Measurements from ENCODE around the gene PER3.

Gene PER3

DNA sequence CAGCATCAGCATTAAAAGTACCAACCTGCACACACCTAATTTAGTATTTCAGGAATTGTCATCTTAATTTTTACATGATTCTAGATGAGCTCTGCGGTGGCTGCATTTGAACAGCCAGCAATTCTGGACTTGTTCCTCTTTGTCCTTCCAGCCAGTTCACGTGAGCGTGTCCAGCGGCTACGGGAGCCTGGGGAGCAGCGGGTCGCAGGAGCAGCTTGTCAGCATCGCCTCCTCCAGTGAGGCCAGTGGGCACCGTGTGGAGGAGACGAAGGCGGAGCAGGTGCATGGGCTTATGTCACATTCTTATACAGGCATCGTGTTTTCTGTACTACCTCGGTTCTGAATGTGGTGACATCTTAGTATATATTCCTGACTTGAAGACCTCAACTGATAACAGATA, 25.7 kb downstream of the PER3 start:
- TF ChIP-seq EZH2phosphoT487 (IDR thresholded peaks at IDR 0.05; ENCODE audit: borderline replicate concordance) = no peak
- TF ChIP-seq, protein P1, sequence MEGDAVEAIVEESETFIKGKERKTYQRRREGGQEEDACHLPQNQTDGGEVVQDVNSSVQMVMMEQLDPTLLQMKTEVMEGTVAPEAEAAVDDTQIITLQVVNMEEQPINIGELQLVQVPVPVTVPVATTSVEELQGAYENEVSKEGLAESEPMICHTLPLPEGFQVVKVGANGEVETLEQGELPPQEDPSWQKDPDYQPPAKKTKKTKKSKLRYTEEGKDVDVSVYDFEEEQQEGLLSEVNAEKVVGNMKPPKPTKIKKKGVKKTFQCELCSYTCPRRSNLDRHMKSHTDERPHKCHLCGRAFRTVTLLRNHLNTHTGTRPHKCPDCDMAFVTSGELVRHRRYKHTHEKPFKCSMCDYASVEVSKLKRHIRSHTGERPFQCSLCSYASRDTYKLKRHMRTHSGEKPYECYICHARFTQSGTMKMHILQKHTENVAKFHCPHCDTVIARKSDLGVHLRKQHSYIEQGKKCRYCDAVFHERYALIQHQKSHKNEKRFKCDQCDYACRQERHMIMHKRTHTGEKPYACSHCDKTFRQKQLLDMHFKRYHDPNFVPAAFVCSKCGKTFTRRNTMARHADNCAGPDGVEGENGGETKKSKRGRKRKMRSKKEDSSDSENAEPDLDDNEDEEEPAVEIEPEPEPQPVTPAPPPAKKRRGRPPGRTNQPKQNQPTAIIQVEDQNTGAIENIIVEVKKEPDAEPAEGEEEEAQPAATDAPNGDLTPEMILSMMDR (conservative IDR thresholded peaks at IDR 0.05; ENCODE audit: low read length) = no peak
- Histone ChIP-seq H3K36me3 (ENCODE audit: insufficient read depth, low read length) (no peaks in the 10 kb centered on the region), H3K79me2 (ENCODE audit: insufficient read depth, low read length) (no peaks in the 10 kb centered on the region), H4K20me1 (ENCODE audit: insufficient read depth, low read length, poor library complexity, severe bottlenecking) (no peaks in the 10 kb centered on the region), H3F3A (ENCODE audit: low read depth) (no peaks in the 10 kb centered on the region), H3K9ac (ENCODE audit: low read depth, low read length, poor library complexity, severe bottlenecking) (no peak overlapping the region), H3K9me2 (replicated peaks; ENCODE audit: low read depth, low read length) (no peaks in the 10 kb centered on the region), H3K27me3 (ENCODE audit: insufficient read depth, low read length, poor library complexity, severe bottlenecking) (no peaks in the 10 kb centered on the region), H3K4me3 (ENCODE audit: low read length, poor library complexity, severe bottlenecking) (no peak overlapping the region), H3K9me3 (ENCODE audit: insufficient read depth, low read depth, low read length) (peaks cover 8% of the 10 kb centered on the region; the same call in 1 of the 2 replicates), H3K4me1 (ENCODE audit: insufficient read depth, low read length, poor library complexity, severe bottlenecking) (no peaks in the 10 kb centered on the region), H2AFZ (ENCODE audit: low read length) (no peak overlapping the region), H3K4me2 (ENCODE audit: low read depth, low read length, poor library complexity, severe bottlenecking) (no peak overlapping the region)

DNA sequence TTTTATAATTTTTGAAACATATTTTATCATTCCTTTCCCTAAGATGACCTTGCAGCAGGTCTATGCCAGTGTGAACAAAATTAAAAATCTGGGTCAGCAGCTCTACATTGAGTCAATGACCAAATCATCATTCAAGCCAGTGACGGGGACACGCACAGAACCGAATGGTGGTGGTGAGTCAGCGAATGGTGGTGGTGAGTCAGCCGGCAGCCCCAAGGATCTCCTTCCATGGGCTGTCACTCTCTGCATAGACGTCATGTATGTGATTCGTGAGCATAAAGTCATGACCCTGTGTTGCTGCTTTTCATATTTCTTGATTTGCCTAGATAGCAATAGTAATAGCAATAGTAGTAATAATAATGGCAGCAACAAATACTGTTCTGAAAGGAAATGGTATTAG, 26.3 kb downstream of the PER3 start:
- no peaks in the 10 kb centered on the region for H3K4me1 ChIP-seq (ENCODE audit: insufficient read depth, low read length, poor library complexity, severe bottlenecking)
- no peaks in the 10 kb centered on the region for H4K20me1 ChIP-seq (ENCODE audit: insufficient read depth, low read length, poor library complexity, severe bottlenecking)
- no peaks in the 10 kb centered on the region for H3K27me3 ChIP-seq (ENCODE audit: insufficient read depth, low read length, poor library complexity, severe bottlenecking)
- H3K9ac ChIP-seq (ENCODE audit: low read depth, low read length, poor library complexity, severe bottlenecking) = no peak overlapping the region
- no peaks in the 10 kb centered on the region for H3K79me2 ChIP-seq (ENCODE audit: insufficient read depth, low read length)
- no peak for TF ChIP-seq EZH2phosphoT487 (IDR thresholded peaks at IDR 0.05; ENCODE audit: borderline replicate concordance)
- TF ChIP-seq, protein P1 (conservative IDR thresholded peaks at IDR 0.05; ENCODE audit: low read length) = no peak
- H3K9me3 ChIP-seq (ENCODE audit: insufficient read depth, low read depth, low read length) = peaks cover 8% of the 10 kb centered on the region; the same call in 1 of the 2 replicates
- H3K36me3 ChIP-seq (ENCODE audit: insufficient read depth, low read length) = no peaks in the 10 kb centered on the region
- H2AFZ ChIP-seq (ENCODE audit: low read length) = no peak overlapping the region
- no peak overlapping the region for H3K4me2 ChIP-seq (ENCODE audit: low read depth, low read length, poor library complexity, severe bottlenecking)
- no peaks in the 10 kb centered on the region for H3F3A ChIP-seq (ENCODE audit: low read depth)
- no peak overlapping the region for H3K4me3 ChIP-seq (ENCODE audit: low read length, poor library complexity, severe bottlenecking)
- no peaks in the 10 kb centered on the region for H3K9me2 ChIP-seq (replicated peaks; ENCODE audit: low read depth, low read length)

DNA sequence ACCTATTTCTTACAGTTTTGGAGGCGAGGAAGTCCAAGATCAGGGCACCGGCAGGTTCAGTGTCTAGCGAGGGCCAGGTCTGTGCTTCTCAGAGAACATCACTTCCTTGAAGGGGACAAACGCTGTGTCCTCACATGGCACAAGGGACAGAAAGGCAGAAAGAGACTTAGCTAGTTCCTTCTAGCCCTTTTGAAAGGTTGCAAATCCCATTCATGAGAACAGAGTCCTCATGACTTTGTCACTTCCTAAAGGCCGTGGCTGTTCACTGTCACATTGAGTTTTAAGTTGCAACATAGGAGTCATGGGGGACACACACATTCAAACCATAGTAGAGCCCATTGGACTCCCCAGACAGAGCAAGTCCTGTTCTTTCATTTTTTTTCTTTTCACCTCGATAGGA, 27.4 kb downstream of the PER3 start:
- no peak overlapping the region for H2AFZ ChIP-seq (ENCODE audit: low read length)
- no peak overlapping the region for H3K9ac ChIP-seq (ENCODE audit: low read depth, low read length, poor library complexity, severe bottlenecking)
- H3K4me2 ChIP-seq (ENCODE audit: low read depth, low read length, poor library complexity, severe bottlenecking) = no peak overlapping the region
- no peaks in the 10 kb centered on the region for H3F3A ChIP-seq (ENCODE audit: low read depth)
- H3K9me2 ChIP-seq (replicated peaks; ENCODE audit: low read depth, low read length) = no peaks in the 10 kb centered on the region
- no peaks in the 10 kb centered on the region for H4K20me1 ChIP-seq (ENCODE audit: insufficient read depth, low read length, poor library complexity, severe bottlenecking)
- H3K4me1 ChIP-seq (ENCODE audit: insufficient read depth, low read length, poor library complexity, severe bottlenecking) = no peaks in the 10 kb centered on the region
- no peaks in the 10 kb centered on the region for H3K36me3 ChIP-seq (ENCODE audit: insufficient read depth, low read length)
- no peak overlapping the region for H3K4me3 ChIP-seq (ENCODE audit: low read length, poor library complexity, severe bottlenecking)
- H3K9me3 ChIP-seq (ENCODE audit: insufficient read depth, low read depth, low read length) = peaks cover 8% of the 10 kb centered on the region; the same call in 1 of the 2 replicates
- TF ChIP-seq EZH2phosphoT487 (IDR thresholded peaks at IDR 0.05; ENCODE audit: borderline replicate concordance) = no peak
- TF ChIP-seq, protein P1 (conservative IDR thresholded peaks at IDR 0.05; ENCODE audit: low read length) = no peak
- H3K79me2 ChIP-seq (ENCODE audit: insufficient read depth, low read length) = no peaks in the 10 kb centered on the region
- no peaks in the 10 kb centered on the region for H3K27me3 ChIP-seq (ENCODE audit: insufficient read depth, low read length, poor library complexity, severe bottlenecking)
